NCI-H345 treated with DMSO at 0.1 percent for 48 hours (cell line): ENCODE measurements around the gene PPP1R14B.
A peak's percentile ranks its signal among the peaks of the same experiment; 100 is the strongest.

Source experiments
- DNase-seq: peaks from one replicate; lab custom pipeline; 2025; ENCODE audit not compliant: unreplicated experiment; lab: John Stamatoyannopoulos, UW

The PPP1R14B gene

DNA sequence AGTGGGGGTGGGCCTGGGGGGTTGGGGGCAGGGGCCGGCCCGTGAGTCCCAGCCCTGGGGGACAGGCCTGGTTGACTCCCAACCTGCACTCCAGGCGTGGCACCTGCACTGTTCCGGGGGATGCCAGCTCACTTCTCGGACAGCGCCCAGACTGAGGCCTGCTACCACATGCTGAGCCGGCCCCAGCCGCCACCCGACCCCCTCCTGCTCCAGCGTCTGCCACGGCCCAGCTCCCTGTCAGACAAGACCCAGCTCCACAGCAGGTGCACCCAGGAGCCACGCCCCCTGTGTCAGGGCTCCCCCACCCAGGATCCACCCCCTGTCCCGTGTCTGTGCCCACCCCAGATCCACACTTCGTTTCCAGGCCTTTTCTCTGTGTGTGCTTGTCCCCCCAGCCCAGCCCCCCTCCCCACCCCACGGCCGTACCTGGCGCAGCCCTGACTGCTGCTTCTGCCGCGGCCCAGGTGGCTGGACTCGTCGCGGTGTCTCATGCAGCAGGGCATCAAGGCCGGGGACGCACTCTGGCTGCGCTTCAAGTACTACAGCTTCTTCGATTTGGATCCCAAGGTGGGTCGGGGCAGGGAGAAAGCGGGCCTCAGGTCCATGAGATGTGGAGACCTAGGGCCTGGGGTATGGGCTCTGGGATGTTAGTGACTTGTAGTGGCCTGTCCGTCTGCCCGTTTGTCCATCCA, 35.4 kb downstream of the PPP1R14B start:
- no peak for DNase-seq

DNA sequence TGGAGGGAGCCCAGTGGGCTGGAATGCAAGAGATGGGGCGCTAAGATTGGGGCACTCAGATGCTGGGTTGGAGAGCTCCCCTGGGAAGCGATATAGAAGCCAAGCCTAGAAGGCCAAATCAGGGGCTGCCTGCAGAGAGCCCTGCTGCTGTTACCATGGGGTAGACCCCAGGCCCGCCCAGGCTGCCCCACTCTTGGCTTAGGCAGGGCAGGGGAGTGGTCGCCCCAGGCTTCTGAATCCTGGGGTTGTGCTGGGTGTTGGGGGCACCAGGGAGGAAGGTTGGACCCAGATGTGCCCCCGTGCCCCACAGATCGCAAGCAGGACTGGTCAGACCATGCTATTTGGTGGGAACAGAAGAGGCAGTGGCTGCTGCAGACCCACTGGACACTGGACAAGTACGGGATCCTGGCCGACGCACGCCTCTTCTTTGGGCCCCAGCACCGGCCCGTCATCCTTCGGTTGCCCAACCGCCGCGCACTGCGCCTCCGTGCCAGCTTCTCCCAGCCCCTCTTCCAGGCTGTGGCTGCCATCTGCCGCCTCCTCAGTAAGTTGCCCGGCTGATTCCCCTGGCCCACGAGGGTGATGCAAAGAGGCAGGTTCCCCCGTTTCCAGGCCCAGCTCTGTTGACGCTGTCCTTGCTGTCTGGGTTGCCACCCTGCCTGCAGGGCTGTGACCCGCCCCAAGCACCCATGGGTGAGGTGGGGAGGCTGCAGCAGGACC, 36.3 kb downstream of the PPP1R14B start:
- DNase-seq, result no peak

DNA sequence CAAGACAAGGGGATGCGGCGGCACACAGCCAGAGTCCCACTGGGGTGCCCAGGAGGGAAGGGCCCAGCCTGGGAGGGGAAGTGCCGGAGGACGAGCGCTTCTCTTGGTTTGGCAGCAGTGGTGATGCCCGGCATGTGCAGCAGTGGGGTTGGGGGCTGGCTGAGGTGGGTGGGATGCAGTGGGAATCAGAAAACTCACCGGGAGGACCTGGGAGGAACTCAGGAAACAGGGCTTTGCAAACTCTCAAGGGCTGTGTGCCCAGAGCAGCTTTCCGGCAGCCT, 37.2 kb downstream of the PPP1R14B start:
- no peak for DNase-seq

DNA sequence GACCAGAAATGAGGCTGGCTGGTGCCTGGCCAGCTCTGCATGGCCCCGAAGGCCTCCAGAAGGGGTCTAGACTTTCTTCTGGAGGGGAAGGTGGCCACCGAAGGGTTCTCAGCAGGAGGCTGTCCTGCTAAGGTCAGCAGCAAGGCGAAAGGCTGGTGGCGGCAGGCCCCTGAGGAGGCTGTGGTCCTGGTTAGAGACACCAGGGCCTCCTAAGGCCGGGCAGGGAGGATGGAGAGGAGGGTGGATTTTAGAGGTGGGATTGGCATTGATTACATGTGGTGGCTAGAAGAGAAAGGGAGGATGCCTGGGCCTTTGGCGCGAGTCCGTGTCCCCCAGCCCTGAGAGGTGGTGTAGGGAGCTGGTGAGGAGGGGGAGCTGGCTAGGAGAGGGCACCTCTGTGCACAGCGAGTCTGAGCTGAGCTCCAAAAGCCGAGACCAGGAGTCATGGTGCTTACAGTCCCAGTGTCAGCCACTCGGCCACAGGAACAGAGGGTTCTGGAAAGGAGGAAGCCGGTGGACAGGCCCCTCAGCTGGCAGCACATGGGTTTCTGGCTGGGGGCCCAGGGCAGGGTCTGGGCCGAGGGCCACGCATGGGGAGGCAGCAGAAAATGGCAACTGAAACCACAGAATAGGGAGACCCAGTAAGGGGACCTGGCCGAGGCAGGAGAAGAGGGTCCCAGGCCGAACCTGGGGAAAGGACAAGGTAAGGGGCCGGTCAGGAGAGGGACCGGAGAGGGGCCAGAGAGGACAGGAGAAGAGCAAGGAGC, 37.8 kb downstream of the PPP1R14B start:
- DNase-seq, result no peak

DNA sequence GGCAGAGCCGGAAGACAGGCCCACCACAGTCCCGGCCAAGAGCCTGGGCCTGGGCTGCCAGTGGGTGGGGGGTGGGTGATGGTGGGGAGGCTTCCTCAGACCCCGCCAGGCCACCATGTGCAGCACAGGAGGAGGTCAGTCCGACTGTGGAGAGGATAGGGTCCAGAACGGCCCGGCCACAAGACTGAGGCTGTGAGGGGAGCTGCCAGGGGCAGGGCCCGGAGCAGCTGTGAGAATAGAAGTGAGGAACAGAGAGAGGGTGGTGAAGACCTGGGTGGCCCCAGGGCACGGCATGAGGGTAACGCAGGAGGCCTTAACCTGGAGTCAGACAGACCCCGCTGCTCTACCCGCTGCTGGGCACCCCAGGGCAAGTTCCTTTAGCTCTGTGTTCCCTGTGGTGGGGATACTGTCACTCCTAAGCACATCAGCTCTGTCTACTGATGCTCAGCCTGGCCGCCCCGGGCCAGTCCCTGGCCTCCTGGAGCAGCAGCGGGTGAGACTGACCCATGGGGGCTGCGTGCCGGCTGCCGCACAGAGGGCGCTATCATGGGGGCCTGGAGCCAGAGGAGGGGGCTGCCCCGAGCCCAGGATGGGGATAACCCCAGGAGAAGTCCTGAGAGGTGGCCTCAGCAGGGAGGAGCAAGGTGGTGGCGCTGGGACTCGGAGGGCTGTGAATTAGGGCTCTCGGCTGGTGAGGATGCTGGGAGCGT, 38.5 kb downstream of the PPP1R14B start:
- no peak for DNase-seq

DNA sequence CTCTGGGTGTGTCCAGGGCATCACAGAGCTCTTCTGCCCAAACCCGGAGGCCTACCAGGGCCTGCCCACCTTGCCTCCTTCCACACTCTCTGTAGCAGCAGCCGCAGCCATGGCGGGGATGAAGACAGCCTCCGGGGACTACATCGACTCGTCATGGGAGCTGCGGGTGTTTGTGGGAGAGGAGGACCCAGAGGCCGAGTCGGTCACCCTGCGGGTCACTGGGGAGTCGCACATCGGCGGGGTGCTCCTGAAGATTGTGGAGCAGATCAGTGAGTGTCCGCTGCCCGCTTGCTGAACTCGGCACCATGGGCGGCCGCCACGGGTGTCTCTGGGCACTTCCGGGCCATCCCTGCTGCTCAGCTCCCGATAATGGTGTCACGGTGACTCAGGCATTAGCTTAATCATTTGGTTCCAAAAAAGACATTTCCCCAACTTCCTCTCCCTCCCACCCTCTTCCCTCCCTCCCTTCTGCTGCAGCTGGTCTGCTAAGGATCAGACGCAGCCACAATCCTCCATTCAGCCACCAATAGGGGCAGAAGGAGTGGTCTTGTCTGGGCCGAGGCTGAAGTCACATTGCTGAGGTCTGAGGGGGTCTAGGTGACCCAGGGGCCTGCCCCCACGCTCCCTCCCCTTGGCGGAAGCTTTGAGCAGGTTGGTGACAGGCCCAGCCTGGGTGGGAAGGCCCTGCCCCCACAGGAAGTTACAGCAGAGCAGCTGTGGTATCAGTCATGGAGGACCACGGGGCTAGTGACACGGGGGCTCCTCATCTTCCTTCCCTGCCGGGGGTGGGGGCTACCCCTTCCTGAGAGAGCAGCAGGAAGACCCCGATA, 39.3 kb downstream of the PPP1R14B start:
- DNase-seq, result no peak

- DNase-seq, result no peak
Measured at GRCh38 chr11:64206457-64207255, 40.1 kb downstream of the PPP1R14B start, which contains the start of gene FERMT3. FERMT3 (plus strand) TSS chr11:64206721; CDS start chr11:64207365, 644 bp downstream.

- DNase-seq, result peak; percentile 31
Measured at GRCh38 chr11:64204464-64204989, 42.2 kb downstream of the PPP1R14B start.

DNA sequence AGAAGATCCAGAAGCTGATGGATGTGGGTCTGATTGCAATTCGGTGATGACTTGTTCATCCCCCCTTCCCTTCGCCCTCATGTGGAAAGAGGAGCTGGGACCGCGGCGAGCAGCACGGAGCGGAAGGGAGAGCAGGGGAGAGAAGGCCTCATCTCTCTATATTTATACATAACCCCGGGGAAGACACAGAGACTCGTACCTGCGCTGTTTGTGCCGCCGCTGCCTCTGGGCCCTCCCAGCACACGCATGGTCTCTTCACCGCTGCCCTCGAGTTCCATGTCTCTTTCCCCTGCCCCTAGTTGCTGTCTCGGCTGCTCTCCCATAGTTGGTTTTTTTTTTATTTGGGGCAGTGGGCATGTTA, 42.7 kb downstream of the PPP1R14B start:
- no peak for DNase-seq

- no peak for DNase-seq
Measured at GRCh38 chr11:64203421-64204079, 43.2 kb downstream of the PPP1R14B start.

GRCh38 chr11:64202992-64203391, 43.8 kb downstream of the PPP1R14B start:
- DNase-seq, result no peak

- no peak for DNase-seq
Measured at GRCh38 chr11:64201543-64201942, 45.2 kb downstream of the PPP1R14B start.

DNA sequence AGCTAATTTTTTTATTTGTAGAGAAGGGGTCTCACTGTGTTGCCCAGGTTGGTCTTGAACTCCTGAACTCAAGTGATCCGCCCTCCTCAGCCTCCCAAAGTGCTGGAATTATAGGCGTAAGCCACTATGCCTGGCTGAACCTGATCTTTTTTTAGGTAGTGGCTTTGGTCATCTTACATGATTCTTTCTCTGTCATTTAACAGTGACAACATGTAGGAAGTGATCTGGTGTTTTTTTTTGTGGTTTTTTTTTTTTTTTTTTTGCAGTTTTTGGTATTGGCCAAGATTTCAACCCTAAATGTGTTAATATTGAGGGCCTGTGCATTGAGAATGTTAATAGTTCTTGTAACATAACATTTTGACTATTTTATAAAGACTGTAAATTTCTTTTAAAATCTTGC, 48.2 kb downstream of the PPP1R14B start:
- no peak for DNase-seq

DNA sequence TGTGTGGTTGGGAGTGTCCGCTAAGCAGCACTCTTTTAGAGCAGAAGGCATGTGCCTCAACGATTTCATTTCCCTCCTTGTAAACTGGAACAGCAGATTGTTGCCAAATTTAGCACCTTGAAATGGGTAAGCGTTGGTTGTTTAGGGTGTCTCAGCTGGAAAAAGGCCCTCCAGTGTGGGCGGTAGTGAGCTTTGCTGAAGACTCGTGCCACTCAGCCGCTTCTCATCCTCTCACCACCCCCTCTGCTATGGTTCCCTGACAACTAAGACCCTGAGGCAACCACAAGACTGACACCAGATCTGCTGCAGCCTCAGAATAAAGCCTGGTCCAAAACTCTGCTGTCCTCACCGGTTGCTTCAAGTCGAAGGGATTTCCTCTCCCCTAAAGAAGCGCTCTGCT, 50.1 kb downstream of the PPP1R14B start:
- no peak for DNase-seq
